Ishikawa (cell line): ENCODE measurements around the gene AIF1L.
A peak's percentile ranks its signal among the peaks of the same experiment; 100 is the strongest.

Experiments used
- CEBPB ChIP-seq: IDR thresholded peaks from 2 replicates; pipeline ENCODE4 v1.6.1; 2012
- CREB1 ChIP-seq: IDR thresholded peaks from 2 replicates; pipeline ENCODE4 v1.6.1; 2012; ENCODE audit warnings: low read depth
- EGR1 ChIP-seq: IDR thresholded peaks from 2 replicates; pipeline ENCODE4 v1.6.1; 2012
- EP300 ChIP-seq: IDR thresholded peaks from 2 replicates; pipeline ENCODE4 v1.6.1; 2012; ENCODE audit warnings: borderline replicate concordance
- FOXM1 ChIP-seq: IDR thresholded peaks from 2 replicates; pipeline ENCODE4 v1.6.1; 2012; ENCODE audit warnings: low read depth, borderline replicate concordance
- MAX ChIP-seq: IDR thresholded peaks from 2 replicates; pipeline ENCODE4 v1.6.1; 2012
- NFIC ChIP-seq: IDR thresholded peaks from 2 replicates; pipeline ENCODE4 v1.6.1; 2012
- RAD21 ChIP-seq: IDR thresholded peaks from 2 replicates; pipeline ENCODE4 v1.6.1; 2012; ENCODE audit warnings: low read depth
- REST ChIP-seq: IDR thresholded peaks from 2 replicates; pipeline ENCODE4 v1.6.1; 2012; ENCODE audit warnings: low read depth, mild to moderate bottlenecking
- TAF1 ChIP-seq: IDR thresholded peaks from 2 replicates; pipeline ENCODE4 v1.6.1; 2012; ENCODE audit warnings: low read depth, mild to moderate bottlenecking
- TCF12 ChIP-seq: IDR thresholded peaks from 2 replicates; pipeline ENCODE4 v1.6.1; 2012; ENCODE audit warnings: low read depth
- TEAD4 ChIP-seq: IDR thresholded peaks from 2 replicates; pipeline ENCODE4 v1.6.1; 2012
- USF1 ChIP-seq: IDR thresholded peaks from 2 replicates; pipeline ENCODE4 v1.6.1; 2012
- YY1 ChIP-seq: IDR thresholded peaks from 2 replicates; pipeline ENCODE4 v1.6.1; 2012; ENCODE audit warnings: low read depth
- ZBTB7A ChIP-seq: IDR thresholded peaks from 2 replicates; pipeline ENCODE4 v1.6.1; 2012; ENCODE audit warnings: low read depth

AIF1L gene

GRCh38 chr9:131111854-131112311, 15.6 kb downstream of the AIF1L start:
- TF ChIP-seq TAF1, result no peak
- TF ChIP-seq MAX, result no peak
- no peak for TF ChIP-seq EGR1
- no peak for TF ChIP-seq TCF12
- TF ChIP-seq NFIC, result no peak
- no peak for TF ChIP-seq USF1
- TF ChIP-seq CEBPB, result no peak
- no peak for TF ChIP-seq FOXM1
- TF ChIP-seq REST, result no peak
- no peak for TF ChIP-seq CREB1
- no peak for TF ChIP-seq ZBTB7A
- no peak for TF ChIP-seq TEAD4
- TF ChIP-seq EP300, result no peak
- no peak for TF ChIP-seq YY1

- TF ChIP-seq TEAD4, result peak; percentile 72
- peak; percentile 28; the same call in 1 of the 2 replicates for TF ChIP-seq MAX
- no peak for TF ChIP-seq CREB1
- 0 out of 2 replicates have a peak, but pooled peaks have one; percentile 15 for TF ChIP-seq CEBPB
- 0 out of 2 replicates have a peak, but pooled peaks have one; percentile 26 for TF ChIP-seq NFIC
Measured at GRCh38 chr9:131112374-131113154, 16.2 kb downstream of the AIF1L start.

- TF ChIP-seq FOXM1 (no peak), RAD21 (no peak), NFIC (no peak), EP300 (no peak), MAX (no peak), EGR1 (no peak), ZBTB7A (no peak), USF1 (no peak), TEAD4 (no peak), CREB1 (no peak), TCF12 (no peak), TAF1 (no peak), YY1 (no peak), CEBPB (no peak), REST (no peak)
Measured at GRCh38 chr9:131113655-131114054, 17.3 kb downstream of the AIF1L start.

- no peak for TF ChIP-seq FOXM1
- no peak for TF ChIP-seq NFIC
- no peak for TF ChIP-seq ZBTB7A
- TF ChIP-seq REST, result no peak
- TF ChIP-seq TAF1, result no peak
- TF ChIP-seq CEBPB, result no peak
- no peak for TF ChIP-seq MAX
- no peak for TF ChIP-seq CREB1
- no peak for TF ChIP-seq EGR1
- no peak for TF ChIP-seq RAD21
- no peak for TF ChIP-seq YY1
- no peak for TF ChIP-seq TCF12
- TF ChIP-seq EP300, result no peak
- TF ChIP-seq USF1, result no peak
- no peak for TF ChIP-seq TEAD4
Measured at GRCh38 chr9:131114084-131114535, 17.8 kb downstream of the AIF1L start.
